GM21360 (cell line): Measurements from ENCODE around the gene POC5.
A peak's percentile ranks its signal among the peaks of the same experiment; 100 is the strongest.

ENCODE experiments used
- ATAC-seq: cut with Tn5 transposase; IDR thresholded peaks from one replicate; pipeline ENCODE4 v1.9.1; 2021; ENCODE audit warnings: mild to moderate bottlenecking, moderate library complexity; ENCODE audit not compliant: unreplicated experiment

POC5 gene

GRCh38 chr5:75660678-75661465, 56.4 kb downstream of the POC5 start:
- peak; percentile 63 for ATAC-seq

- ATAC-seq: no peak
These were observed 57.3 kb downstream of the POC5 start for GRCh38 chr5:75659791-75660450.

GRCh38 chr5:75656311-75657003, 60.8 kb downstream of the POC5 start:
- no peak for ATAC-seq

DNA sequence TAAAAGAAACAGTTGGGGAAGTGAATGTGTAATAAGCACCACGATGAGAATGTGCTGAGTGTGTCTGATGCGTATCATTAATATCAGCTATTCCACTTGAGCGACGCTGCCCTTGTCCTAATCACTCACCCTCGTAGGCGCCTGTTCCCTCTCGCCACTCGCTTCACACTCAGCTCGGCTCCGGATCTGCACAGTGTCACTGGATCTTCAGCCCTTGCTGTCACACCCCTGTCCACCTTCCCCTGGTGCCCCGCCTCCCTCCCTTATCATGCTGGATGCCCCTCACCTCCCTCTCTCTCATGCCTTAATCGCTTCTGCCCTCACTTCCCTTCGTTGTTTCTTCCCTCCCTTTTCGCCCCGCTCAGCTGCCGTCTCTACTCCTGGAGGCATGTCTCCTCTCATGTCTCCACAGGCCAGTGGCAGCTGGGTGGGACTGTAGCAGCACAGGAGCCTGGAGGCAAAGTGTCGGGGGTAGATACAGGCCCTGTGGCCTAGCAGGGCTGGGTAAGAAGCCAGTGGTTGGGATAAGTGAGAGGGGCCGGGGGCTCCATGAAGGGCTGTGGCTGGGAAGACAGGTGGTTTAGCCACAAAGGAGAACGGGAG, 62.4 kb downstream of the POC5 start:
- no peak for ATAC-seq

DNA sequence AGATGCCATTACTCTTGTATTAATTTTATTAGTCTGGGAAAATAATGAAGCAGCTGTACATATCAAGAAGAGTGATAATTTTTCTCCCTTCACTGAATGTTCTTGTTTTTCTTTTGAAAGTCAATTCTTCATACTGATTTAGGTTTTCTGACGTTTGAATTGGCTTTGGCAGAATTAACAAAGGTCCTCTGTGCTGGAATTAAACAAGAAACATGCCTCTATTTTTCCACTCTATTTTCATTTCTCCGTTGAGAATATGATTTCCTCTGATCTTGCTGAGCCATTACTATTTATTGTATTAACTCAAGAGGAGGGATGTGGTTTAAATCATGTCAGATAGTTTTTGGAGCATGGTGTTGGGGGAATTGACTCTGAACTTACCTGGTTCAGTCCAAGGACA, 63.7 kb downstream of the POC5 start:
- no peak for ATAC-seq

DNA sequence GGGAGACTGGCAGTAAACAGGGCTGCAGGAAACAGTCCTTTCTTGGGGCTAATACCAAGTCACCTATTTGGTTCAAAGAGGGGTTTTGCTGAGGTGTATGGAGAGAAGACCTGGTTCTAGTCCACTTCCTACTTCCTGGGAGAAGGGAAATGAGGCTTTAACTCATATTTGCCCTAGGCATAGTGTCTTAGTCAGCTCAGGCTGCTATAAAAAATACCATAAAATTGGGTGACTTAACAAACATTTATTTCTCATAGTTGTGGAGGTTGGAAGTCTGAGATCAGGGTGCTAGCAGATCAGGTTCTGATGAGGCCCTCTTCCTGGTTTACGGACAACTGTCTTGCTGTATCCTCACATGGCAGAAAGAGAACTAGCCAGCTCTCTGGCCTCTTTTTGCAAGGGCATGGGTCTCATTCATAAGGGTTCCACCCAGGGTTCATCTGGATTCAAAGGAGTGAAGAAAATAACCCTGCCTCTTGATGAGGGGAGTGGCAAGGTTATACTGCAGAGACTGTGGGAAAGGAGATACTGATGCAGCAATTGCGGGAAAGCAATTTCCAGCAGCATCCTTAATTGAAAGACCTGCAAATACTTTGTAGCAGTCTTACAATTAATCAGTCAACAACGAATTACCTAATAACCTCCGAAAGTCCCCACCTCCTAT, 65.5 kb downstream of the POC5 start:
- no peak for ATAC-seq

- ATAC-seq: no peak
These were observed 68.5 kb downstream of the POC5 start for GRCh38 chr5:75648712-75649111.

DNA sequence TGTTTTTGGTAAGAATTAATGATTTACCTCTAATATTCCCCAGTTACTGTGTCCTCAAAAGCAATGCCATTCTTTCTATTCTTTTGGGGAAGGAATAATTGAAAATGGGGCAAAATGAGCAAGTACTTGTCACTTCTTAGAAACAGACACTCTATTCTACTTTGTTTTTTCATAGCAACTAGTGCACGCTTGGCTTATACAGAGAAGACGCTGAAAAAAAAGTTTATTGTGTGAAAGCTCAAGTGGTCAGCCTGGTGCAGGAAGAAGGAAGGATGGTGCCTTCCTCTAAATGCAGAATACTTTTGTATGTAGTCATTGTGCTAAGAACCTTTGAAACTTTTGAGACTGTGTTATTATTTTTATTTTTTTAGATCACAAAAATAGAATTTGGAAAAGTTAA, 76.4 kb downstream of the POC5 start:
- ATAC-seq: no peak

- ATAC-seq: no peak
These were observed 76.8 kb downstream of the POC5 start for GRCh38 chr5:75640395-75640794.

DNA sequence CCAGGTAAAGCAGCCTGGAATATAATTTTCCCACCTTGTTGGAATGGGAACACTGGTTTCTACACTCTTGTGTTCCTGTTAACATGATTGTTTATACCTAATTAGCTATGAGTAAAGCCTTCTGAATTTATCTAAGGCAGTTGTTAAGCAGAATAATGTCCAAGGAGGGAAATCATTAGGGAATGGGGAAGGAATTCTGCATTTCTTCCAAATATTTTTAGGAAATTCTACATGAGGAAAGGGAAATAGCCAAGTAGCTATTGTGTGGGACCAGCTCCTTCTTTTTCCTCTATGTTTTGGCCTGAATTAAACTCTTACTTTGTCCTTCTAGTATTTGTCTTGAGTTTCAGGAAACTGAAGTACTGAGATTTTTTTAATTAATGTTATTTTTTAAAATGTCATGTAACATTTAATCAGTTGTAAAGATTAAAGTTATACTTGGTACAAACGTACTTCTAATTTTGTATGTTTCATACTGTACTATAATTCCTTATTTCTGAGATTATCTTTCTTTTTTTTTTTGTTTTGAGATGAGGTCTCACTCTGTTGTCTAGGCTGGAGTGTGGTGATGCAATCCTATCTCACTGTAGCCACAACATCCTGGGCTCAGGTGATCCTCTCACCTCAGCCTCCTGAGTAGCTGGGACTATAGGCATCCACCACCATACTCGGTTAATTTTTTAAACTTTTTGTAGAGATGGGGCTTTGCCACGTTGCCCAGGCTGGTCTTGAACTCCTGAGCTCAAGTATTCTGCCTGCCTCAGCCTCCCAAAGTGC, 77.5 kb downstream of the POC5 start:
- no peak for ATAC-seq

DNA sequence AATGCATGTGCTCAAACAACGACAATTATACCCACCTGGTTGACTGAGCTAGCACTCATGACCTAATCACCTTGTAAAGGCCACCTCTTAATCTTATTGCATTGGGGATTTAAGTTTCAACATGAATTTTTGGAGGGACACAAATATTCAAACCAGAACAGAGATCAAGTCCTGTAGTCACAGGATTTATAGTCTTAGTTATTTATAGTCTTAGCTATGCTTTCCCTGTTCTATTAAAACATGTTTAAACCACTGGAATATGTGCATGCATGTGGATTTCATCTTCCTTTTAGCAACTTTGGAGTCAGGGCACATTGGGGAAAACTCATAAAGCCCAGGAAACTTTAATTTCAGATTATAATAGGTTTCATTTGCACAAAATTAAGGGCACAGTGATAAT, 79.3 kb downstream of the POC5 start:
- no peak for ATAC-seq

- no peak for ATAC-seq
These were observed 84.9 kb downstream of the POC5 start for GRCh38 chr5:75632321-75632720.

DNA sequence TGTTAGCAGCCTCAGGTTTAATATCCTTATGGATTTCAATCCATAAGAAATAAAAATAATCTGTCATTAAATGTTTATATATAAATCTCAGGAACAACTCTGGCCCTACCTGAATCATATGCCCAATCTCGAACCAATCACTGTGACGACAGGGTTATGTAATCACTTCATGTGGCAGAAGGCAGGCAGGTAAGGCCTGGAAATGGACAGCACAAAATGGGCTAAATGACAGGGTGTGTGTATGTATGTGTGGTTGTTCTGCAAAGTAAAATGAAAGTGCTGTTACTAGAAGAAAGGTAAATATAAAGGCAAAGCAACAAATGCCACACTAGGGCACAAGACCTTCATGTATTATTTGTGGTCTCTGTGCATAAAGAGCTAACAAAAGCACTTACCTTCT, 86.4 kb downstream of the POC5 start:
- no peak for ATAC-seq

DNA sequence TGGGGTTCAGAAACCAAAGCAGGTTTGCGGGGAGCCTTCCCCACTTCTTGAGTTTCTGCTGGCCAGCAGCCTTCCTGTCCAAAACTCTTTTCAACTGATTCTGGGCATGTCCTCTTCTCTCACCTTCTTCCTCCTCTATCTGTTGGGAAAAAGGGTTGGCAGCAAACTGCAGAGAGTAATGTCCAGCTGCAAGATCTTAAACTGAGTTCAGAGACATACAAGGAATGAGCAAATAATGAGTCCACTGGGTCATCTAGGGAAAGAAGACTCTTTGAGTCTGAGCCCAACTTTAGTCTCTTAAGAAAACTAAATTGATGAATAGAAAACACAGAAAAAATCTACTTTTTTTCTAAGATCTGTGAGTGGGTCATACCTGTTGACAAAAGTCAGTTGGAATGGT, 89.4 kb downstream of the POC5 start:
- ATAC-seq: no peak

- no peak for ATAC-seq
These were observed 90.3 kb downstream of the POC5 start for GRCh38 chr5:75626959-75627358.
